C4-2B (cell line): Measurements from ENCODE around the gene EIF4E.
"Not testable (repeated sequence)": the region's sequence is repeated elsewhere in the genome, so short reads cannot be mapped to it uniquely, and the experiment has no call there.

Experiments
- H3K27ac ChIP-seq: fragments of 450-650 bp; 2 replicates; pipeline ENCODE4 v1.5.1; 2017
- CTCF ChIP-seq: fragments of 450-650 bp; conservative IDR thresholded peaks from 2 replicates; pipeline ENCODE4 v1.5.1; 2017; ENCODE audit warnings: mild to moderate bottlenecking
- ZFX ChIP-seq: fragments of 450-650 bp; IDR thresholded peaks from 2 replicates; pipeline ENCODE4 v1.6.1; 2017

Gene EIF4E

GRCh38 chr4:98946359-98946758 is 17.4 kb upstream of the EIF4E start:
- TF ChIP-seq ZFX (no peak), CTCF (no peak)
- no peak overlapping the region for H3K27ac ChIP-seq

GRCh38 chr4:98945297-98945850 is 16.4 kb upstream of the EIF4E start:
- TF ChIP-seq ZFX (no peak), CTCF (no peak)
- H3K27ac ChIP-seq, result no peak overlapping the region

- TF ChIP-seq CTCF (peak; percentile 82), ZFX (no peak)
- H3K27ac ChIP-seq, result no peak overlapping the region
These were observed 11.0 kb upstream of the EIF4E start for GRCh38 chr4:98939892-98940298.

GRCh38 chr4:98939438-98939837 is 10.5 kb upstream of the EIF4E start:
- no peak overlapping the region for H3K27ac ChIP-seq
- TF ChIP-seq CTCF (no peak), ZFX (no peak)

- TF ChIP-seq ZFX, result no peak
- TF ChIP-seq CTCF, result no peak
- no peak overlapping the region for H3K27ac ChIP-seq
These were observed 9.2 kb upstream of the EIF4E start for GRCh38 chr4:98937986-98938720.

GRCh38 chr4:98935633-98936032 is 6.7 kb upstream of the EIF4E start:
- no peak overlapping the region for H3K27ac ChIP-seq
- TF ChIP-seq CTCF, result no peak
- TF ChIP-seq ZFX, result no peak

GRCh38 chr4:98934851-98935250 is 5.9 kb upstream of the EIF4E start:
- H3K27ac ChIP-seq, result not testable (repeated sequence)

GRCh38 chr4:98932539-98932938 is 3.6 kb upstream of the EIF4E start:
- no peak for TF ChIP-seq ZFX
- no peak for TF ChIP-seq CTCF
- H3K27ac ChIP-seq, result no peak overlapping the region
